ENCODE data around the gene RIPOR3.

RIPOR3 gene

DNA sequence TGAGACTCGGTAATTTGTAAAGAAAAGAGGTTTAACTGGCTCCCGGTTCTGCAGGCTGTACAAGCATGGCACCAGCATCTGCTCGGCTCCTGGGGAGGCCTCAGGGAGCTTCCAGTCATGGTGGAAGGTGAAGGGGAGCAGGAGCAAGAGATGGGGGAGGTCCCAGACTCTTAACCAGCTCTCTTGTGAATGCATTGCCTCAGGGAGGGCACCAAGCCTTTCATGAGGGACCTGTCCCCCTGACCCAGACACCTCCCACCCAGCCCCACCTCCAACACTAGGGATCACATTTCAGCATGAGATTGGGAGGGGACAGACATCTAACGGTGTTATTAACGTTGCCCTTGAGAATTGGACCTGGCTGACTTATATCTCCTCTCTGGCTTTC is 112.6 kb downstream of the RIPOR3 start:
- H3K27ac ChIP-seq (ENCODE audit: low read depth, low read length), result no peak overlapping the region
- no peaks in the 10 kb centered on the region for H4K20me1 ChIP-seq (ENCODE audit: low read depth, low read length)

GRCh38 chr20:50578061-50578777 is 113.1 kb downstream of the RIPOR3 start:
- Histone ChIP-seq H3K9ac (ENCODE audit: low read length) (no peak overlapping the region), H3K36me3 (ENCODE audit: low read length) (no peaks in the 10 kb centered on the region), H3K9me2 (replicated peaks; ENCODE audit: insufficient read depth, low read length) (no peaks in the 10 kb centered on the region), H3K27me3 (ENCODE audit: low read length) (no peaks in the 10 kb centered on the region), H3K79me2 (ENCODE audit: insufficient read depth, low read length) (no peaks in the 10 kb centered on the region), H4K20me1 (ENCODE audit: low read depth, low read length) (no peaks in the 10 kb centered on the region), H3K4me3 (ENCODE audit: insufficient read depth, low read length, poor library complexity, severe bottlenecking) (no peak overlapping the region), H3K4me2 (ENCODE audit: low read depth, low read length, poor library complexity, severe bottlenecking) (no peak overlapping the region), H2AFZ (ENCODE audit: low read depth, low read length, severe bottlenecking) (no peak overlapping the region), H3K9me3 (ENCODE audit: insufficient read depth, low read length) (no peaks in the 10 kb centered on the region), H3F3A (ENCODE audit: insufficient read depth) (no peaks in the 10 kb centered on the region), H3K27ac (ENCODE audit: low read depth, low read length) (no peak overlapping the region)
- TF ChIP-seq EZH2phosphoT487 (conservative IDR thresholded peaks at IDR 0.05; ENCODE audit: low read length), result no peak
- TF ChIP-seq CTCF (IDR thresholded peaks at IDR 0.05; ENCODE audit: insufficient read depth, low read length, poor library complexity, severe bottlenecking), result no peak

More for the DNA sequence above, 112.6 kb downstream of the RIPOR3 start:
- no peak for TF ChIP-seq EZH2phosphoT487 (conservative IDR thresholded peaks at IDR 0.05; ENCODE audit: low read length)
- no peak for TF ChIP-seq CTCF (IDR thresholded peaks at IDR 0.05; ENCODE audit: insufficient read depth, low read length, poor library complexity, severe bottlenecking)
- no peaks in the 10 kb centered on the region for H3K79me2 ChIP-seq (ENCODE audit: insufficient read depth, low read length)
- no peak overlapping the region for H2AFZ ChIP-seq (ENCODE audit: low read depth, low read length, severe bottlenecking)
- H3K9ac ChIP-seq (ENCODE audit: low read length), result no peak overlapping the region
- H3K9me2 ChIP-seq (replicated peaks; ENCODE audit: insufficient read depth, low read length), result no peaks in the 10 kb centered on the region
- no peaks in the 10 kb centered on the region for H3K36me3 ChIP-seq (ENCODE audit: low read length)
- no peak overlapping the region for H3K4me2 ChIP-seq (ENCODE audit: low read depth, low read length, poor library complexity, severe bottlenecking)
- H3F3A ChIP-seq (ENCODE audit: insufficient read depth), result no peaks in the 10 kb centered on the region
- H3K4me3 ChIP-seq (ENCODE audit: insufficient read depth, low read length, poor library complexity, severe bottlenecking), result no peak overlapping the region
- no peaks in the 10 kb centered on the region for H3K9me3 ChIP-seq (ENCODE audit: insufficient read depth, low read length)
- no peaks in the 10 kb centered on the region for H3K27me3 ChIP-seq (ENCODE audit: low read length)

DNA sequence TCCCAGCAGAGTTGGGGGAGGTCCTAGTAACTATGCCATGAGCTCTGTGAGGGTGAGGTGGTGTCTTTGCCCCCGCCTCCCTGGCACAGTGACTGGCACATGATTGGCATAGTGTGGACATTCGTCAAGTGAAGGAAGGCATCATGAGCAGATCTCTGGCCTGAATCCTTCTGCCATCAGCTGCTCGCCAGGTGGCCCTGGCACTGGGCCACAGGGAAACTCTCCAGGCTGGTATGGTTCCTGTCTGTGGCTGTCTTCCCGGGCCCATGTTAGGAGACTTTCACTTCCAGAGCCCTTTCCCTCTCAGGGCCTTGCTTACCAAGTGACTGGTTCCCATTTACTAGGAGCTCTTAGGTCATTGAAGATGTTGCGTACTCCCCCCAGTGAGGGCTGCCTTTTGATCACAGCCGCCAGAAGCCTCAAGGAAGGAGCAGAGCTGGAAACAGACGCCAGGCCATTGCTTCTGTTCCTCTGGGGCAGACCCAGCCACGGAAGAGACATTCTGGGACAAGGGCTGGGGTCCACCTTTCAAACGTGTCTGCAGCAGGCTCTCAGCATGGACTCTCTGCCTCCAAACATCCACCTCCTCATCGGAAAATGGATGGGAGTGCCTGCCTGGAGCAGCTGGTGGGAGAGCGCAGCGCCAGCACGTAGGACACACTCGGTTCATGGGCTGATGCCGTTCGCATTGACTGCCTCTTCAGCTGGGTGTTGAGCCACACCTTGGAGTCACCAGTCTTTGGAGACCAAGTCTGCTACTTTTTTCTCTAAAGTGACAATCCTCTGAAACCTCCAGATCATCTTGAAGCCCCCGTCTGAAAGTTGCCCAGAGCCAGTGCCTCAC is 113.9 kb downstream of the RIPOR3 start:
- H3K36me3 ChIP-seq (ENCODE audit: low read length), result no peaks in the 10 kb centered on the region
- H3K4me2 ChIP-seq (ENCODE audit: low read depth, low read length, poor library complexity, severe bottlenecking), result no peak overlapping the region
- no peak overlapping the region for H3K9ac ChIP-seq (ENCODE audit: low read length)
- no peaks in the 10 kb centered on the region for H3K79me2 ChIP-seq (ENCODE audit: insufficient read depth, low read length)
- H4K20me1 ChIP-seq (ENCODE audit: low read depth, low read length), result no peaks in the 10 kb centered on the region
- H3K27ac ChIP-seq (ENCODE audit: low read depth, low read length), result no peak overlapping the region
- no peaks in the 10 kb centered on the region for H3K9me2 ChIP-seq (replicated peaks; ENCODE audit: insufficient read depth, low read length)
- no peak for TF ChIP-seq EZH2phosphoT487 (conservative IDR thresholded peaks at IDR 0.05; ENCODE audit: low read length)
- no peak for TF ChIP-seq CTCF (IDR thresholded peaks at IDR 0.05; ENCODE audit: insufficient read depth, low read length, poor library complexity, severe bottlenecking)
- H2AFZ ChIP-seq (ENCODE audit: low read depth, low read length, severe bottlenecking), result no peak overlapping the region
- H3K9me3 ChIP-seq (ENCODE audit: insufficient read depth, low read length), result no peaks in the 10 kb centered on the region
- H3F3A ChIP-seq (ENCODE audit: insufficient read depth), result no peaks in the 10 kb centered on the region
- no peaks in the 10 kb centered on the region for H3K27me3 ChIP-seq (ENCODE audit: low read length)
- H3K4me3 ChIP-seq (ENCODE audit: insufficient read depth, low read length, poor library complexity, severe bottlenecking), result no peak overlapping the region
